HG02852 (cell line): ENCODE measurements around the gene URM1.
"Not testable (repeated sequence)": the region's sequence is repeated elsewhere in the genome, so short reads cannot be mapped to it uniquely, and the experiment has no call there.

ENCODE experiments used
- ATAC-seq: cut with Tn5 transposase; IDR thresholded peaks from one replicate; pipeline ENCODE4 v1.9.1; 2021; ENCODE audit warnings: mild to moderate bottlenecking, moderate library complexity; ENCODE audit not compliant: unreplicated experiment

URM1 gene

DNA sequence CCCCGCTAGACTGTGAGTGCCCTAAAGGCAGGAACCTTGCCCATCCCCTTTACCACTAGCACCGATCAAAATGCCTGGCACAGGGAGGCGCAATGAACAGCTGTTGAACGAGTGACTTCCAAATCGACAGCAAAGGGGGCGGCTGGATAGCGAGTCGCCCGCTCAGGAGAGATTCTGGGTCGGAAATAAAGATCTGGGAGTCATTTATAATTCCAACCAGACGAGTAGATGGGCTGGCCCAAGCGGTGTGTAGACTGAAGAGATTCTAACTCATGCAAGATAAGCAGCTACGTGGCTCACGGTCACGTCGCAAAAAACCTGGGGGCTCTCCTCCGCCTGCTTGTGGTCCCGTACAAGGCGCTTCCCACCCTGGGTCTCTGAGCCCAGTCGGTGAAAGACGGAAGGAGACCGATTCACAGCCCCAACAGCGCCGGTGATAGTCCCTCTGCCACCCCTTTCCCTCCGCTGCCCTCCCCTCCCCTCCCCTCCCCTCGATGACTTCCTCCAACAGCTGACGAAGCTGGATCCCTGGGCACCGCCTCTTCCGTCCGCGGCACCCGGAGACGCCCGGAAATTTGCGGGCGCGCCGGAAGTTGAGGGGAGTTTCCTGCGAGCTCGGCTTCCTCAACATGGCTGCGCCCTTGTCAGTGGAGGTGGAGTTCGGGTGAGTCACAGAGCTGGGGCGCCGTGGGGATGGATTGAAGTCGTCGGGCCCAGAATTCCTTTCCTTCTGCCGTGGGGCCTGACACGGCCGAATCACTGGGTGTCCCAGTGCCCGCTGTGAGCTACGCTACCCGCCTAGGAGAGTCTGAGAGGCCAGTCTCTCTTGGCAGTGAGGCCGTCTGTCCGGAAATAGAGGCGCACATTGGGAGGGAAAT, at the start of gene URM1:
TSS of gene URM1 (plus strand) at position 623 of the 878 bp plus-strand sequence. CDS start at position 630, 7 bp downstream.
- peak; percentile 90 for ATAC-seq

DNA sequence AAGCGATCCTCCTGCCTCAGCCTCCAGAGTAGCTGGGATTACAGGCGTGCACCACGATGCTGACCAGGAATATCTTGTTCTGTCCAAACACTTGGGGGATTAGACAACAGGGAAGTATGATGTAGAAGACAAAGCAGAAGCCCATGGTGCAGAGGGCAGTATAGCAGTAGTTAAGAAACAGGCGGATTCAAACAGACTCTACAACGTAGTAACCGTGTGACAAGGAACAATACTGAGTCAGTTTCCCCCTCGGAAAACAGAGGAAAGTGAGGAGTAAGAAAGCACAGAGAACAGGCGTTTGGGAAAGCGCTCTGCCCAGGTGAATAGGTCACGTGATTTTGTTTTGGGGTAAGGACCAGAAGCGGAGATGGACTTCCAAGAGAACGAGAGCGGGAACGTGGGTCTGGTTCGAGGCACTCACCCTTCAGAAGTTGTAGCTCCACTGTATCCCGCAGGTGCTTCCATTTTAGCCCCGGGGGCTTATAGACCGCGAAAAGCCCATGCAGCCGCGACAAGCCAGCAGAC, 49.2 kb upstream of the URM1 start:
- ATAC-seq = no peak

DNA sequence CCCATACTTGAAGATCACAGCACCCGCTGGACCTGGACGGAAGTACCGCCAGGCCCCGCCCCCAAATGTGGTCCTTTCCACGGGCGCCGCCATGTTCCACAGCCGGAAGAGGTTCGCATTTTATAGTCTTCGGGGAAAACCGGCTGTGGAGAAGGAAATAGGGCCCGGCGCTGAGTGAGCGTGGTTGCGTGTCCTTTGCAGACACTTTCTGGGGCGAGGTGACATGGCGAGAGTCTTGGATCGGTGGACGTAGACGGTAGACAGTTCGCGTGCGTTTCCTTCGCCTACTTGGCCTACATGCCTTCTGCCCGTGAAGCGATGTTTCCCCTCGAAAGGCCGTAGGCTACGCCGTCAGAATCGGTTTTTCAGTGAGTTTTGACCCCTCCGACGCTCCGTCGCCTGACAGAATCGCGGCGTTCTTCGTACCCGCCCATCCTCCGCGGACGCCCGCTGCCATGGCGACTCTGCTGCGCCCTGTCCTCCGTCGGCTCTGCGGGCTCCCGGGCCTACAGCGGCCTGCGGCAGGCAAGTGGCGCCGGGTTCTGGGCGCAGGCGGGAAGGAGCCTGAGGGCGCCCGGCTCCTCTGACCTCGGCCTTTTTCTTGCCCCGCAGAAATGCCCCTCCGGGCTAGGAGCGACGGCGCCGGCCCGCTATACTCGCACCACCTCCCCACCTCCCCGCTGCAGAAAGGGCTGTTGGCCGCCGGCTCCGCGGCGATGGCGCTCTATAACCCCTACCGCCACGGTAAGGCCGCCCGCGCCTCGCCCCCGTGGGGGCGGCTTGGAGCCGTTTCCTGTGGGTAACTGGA, 48.6 kb upstream of the URM1 start, which contains the start of the genes COQ4 and TRUB2:
TSS of gene COQ4 (plus strand) at position 436 of the 808 bp plus-strand sequence. CDS start at position 456, 20 bp downstream.
TSS of gene TRUB2 (minus strand) at position 44 of the 808 bp plus-strand sequence. CDS start at position 5, 39 bp downstream.
- peak; percentile 78 for ATAC-seq

DNA sequence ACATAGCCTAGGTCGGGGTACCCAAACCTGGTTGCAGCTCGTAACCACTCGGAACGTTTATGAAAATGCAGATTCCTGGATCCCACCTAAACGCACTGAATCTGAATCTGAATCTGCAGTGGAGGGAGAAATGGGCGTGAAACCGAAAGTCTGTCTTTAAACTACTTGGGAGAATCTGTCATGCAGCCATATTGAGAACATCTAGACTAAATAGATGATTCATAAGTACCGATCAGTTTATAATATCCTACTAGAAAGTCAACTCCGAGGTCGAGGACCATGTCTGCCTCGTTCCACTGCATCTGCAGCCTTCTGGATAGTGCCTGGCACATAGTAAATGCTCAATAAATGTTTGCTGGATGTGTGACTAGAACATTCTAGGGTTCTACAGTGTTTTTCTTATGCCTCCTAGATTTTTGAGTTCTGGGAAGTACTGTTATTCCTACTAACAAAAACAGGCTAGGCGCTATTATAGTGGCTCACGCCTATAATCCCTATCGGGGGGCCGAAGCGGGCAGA, 47.9 kb upstream of the URM1 start:
- no peak for ATAC-seq

DNA sequence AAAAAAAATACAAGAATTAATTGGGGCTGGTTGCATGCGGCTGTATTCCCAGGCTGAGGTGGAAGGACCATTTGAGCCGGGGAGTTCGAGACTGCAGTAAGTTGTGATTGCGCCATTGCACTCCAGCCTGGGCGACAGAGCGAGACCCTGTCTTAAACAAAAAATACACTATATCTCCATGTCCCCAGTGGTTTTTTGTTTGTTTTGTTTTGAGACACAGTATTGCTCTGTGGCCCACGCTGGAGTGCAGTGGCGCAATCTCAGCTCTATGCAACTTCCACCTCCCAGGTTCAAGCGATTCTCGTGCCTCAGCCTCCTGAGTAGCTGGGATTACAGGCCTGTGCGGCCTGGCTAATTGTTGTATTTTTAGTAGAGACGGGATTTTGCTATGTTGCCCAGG, 47.4 kb upstream of the URM1 start:
- ATAC-seq = no peak

DNA sequence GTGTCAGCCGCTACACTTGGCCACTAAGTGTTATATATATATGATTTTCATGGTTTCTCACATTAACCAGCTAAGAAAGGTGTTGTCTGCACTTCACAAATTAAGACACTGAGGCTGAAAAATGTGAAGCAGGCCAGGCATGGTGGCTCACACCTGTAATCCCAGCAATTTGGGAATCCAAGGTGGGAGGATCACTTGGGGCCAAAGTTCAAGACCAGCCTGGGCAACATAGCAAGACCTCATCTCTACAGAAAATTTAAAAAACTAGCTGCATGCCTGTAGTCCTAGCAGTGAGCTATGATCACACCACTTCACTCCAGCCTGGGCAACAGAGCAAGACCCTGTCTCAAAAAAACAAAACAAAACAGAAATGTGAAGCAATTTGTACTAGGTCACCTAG, 46.8 kb upstream of the URM1 start:
- no peak for ATAC-seq

DNA sequence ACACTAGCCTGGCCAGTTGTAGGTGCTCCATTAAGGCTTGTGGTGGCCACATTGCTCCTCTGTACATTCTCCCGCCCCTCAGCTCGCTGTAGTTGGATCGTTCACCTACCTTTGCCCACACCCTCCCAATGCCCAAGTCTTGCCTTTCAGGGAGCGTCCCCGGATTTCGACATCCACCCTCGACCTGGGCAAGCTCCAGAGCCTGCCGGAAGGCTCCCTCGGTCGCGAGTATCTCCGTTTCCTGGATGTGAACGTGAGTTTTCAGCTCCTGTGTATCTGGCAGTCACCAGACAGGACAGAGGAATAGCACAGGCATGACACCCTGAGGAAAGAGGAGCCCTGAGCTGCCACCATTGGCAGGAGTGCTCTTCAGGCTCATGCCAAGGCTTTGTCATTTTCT, 45.5 kb upstream of the URM1 start:
- ATAC-seq = no peak

DNA sequence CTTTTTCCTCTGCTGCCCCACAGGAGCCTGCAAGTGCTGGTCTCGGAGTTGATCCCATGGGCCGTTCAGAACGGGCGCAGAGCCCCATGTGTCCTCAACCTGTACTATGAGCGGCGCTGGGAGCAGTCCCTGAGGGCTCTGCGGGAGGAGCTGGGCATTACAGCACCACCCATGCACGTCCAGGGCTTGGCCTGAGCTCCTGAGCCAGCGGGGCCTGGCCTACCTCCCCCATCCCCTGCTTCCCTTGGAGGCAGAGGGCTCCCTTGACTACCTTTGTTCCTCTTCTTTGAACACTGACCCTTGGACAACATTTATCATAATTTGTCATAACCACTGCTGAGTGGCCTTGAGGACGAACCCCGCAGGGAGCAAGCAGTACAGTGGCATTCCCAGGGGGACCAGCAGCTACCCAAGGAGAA, 37.7 kb upstream of the URM1 start:
- ATAC-seq = no peak

DNA sequence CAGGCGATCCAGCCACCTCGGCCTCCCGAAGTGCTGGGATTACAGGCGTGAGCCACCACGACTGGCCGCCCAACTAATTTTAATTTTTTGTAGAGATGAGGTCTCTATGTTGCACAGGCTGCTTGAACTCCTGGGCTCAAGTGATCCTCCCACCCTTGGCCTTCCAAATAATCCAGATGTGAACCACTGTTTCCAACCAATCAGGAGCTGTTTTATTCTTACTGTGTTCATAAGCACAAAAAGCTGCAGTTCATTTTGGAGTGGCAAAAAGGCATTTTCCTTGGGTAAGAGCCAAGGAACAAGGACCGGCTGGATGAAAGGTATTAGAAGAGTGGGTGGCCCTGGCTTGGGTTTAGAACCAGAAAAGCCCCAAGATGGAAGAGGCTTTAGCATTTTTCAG, 36.0 kb upstream of the URM1 start:
- no peak for ATAC-seq

DNA sequence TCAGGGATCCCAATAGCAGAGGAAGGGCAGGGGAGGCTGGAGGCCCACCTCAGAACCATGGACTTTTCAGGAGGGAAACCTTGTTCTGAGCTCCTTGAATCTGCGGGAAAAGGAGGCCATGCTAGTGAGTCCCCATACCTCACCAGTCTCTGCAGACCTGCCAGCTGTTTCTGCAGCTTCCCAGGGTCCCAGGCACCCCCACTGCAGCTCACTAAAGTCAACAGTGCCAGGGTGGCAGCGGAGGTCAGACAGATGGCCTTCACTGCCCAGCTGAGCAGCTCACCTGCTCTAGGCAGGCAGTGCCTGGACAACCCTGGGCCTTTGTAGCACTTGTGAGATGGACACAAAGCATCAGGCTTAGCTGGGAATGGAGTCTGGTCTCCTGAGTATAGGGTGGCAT, 35.3 kb upstream of the URM1 start:
- no peak for ATAC-seq

DNA sequence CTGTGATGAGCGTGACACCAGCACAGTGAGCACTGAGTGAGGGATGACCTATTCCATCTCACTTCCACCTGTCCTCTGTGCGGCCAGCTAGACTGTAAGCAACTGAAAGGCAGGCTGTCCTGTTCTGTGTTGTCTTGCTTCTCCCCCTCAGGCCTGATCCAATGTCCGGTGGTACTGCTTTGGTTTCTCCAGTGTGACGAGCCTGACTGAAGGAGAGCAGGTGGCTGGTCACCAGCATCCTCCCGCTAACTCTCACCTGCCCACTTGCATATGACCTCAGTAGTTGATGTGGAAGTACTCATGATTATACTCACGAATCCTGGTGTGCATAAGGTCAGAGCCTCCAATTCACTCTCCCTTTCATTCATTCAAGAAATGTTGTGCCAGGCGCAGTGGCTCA, 33.2 kb upstream of the URM1 start:
- ATAC-seq = no peak

DNA sequence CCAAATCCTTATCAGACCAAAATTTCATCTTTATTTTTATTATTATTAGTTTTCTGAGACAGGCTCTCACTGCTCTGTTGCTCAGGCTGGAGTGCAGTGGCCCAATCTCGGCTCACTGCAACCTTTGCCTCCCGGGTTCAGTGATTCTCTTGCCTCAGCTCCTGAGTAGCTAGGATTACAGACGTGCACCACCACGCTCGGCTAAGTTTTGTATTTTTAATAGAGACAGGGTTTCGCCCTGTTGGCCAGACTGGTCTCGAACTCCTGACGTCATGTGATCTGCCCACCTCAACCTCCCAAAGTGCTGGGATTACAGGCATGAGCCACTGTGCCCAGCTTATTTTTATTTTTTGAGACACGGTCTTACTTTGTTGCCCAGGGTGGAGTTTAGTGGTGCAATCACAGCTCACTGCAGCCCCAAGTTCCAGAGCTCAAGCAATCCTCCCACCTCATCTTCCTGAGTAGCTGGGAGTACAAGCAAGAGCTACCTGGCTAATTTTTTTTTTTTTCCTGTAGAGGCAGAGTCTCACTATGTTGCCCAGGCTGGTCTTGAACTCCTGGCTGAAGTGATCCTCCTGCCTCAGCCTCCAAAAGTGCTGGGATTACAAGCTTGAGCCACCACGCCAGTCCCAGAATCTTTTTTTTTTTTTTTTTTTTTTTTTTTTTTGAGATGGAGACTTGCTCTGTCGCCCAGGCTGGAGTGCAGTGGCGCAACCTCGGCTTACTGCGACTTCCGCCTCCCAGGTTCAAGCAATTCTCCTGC, 32.1 kb upstream of the URM1 start:
- not testable (repeated sequence) for ATAC-seq

DNA sequence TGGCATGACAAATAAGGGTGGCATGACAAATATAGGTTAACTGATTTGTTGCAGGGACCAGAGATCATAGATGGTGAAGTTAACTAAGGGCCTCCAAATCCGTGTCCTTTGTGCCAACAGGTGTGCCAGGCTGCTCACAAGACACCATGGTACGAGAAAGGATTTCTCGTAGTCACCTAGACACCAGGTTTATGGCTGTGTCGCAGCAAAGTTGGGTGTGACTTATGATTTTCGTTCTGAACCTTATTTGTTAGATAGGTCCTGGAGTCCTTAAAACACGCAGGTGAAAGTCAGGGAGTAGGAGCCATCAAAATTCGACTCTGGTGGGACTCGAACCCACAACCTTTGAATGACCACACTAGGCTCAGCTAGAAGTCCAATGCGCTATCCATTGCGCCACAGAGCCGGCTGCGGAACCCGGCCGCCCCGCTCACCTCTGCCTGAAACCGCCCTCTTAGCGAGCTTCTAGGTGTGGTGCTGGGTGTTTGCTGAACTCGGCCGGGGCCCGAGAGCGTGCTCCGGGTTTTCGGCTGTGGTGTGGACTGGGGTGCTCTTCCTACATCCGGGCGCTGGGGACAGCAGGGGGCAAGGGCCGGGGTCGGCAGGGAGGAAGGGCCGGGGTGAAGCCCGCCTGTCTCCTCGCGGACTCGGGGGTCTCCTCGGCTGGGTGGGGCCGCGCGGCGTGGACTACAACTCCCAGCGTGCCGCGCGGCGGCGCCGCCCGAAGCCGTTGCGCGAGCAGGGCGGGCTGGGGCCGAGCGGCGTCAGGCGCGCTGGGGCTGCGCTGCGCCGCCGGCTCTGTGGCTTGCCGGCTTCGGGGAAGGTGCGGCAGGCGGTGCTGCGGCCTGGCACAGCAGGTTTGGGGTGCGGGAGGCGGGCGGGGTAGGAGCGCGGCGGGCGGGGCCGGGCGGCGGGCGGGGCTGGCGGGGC, 31.1 kb upstream of the URM1 start, which contains the start of gene SLC27A4:
TSS of gene SLC27A4 (plus strand) at position 767 of the 930 bp plus-strand sequence. CDS start 2,606 bp downstream, outside the sequence.
- peak; percentile 79 for ATAC-seq

DNA sequence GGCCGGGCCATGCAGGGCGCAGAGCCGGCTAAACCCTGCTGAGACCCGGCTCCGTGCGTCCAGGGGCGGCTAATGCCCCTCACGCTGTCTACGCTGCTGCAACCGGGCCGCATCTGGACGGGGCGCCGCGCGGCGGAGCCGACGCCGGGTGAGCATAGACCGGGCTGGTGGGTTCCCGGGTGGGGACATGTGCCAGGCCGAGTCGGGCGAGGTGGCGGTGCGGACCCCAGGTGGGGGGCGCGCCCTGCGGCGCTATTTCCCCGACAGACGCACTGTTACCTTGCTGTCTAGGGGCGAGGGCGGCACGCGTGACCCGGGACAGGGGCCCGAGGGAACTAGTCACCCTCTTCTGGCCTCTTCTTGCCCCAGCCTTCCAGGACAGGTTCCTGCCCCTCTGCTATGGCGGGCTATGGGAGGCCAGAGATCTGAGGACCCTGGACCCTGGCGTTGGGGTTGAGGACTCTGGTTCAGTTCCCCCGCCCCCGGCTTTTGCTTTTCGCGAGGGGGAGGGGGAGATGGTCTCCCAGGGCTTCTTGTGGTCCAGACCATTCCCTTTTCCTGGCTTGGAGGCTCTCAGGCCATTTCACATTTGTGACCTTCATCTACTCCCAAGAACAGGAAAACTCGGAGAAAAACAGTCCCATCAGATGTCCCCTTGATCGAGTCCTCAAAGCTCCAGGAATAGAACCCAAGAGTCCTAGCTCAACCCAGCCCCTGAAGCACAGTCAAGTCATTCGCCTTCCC, 30.3 kb upstream of the URM1 start:
- ATAC-seq = no peak

DNA sequence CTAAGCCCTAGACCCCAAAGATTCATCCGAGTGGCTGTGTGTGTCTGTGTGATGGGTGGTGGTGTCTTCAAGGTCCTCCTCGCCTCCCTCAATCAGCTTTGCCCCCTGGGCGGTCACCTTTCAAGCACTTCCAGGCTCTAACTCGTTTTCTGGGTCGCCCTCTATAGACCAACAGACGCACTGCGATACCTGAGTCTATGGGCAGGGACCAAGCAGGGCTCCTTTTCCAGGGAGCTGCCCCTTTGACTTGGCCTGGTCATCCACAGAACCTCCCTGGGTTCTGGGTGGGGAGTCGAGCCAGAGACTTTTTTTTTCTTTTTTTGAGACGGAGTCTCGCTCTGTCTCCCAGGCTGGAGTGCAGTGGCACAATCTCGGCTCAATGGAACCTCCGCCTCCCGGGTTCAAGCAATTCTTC, 29.7 kb upstream of the URM1 start:
- no peak for ATAC-seq

DNA sequence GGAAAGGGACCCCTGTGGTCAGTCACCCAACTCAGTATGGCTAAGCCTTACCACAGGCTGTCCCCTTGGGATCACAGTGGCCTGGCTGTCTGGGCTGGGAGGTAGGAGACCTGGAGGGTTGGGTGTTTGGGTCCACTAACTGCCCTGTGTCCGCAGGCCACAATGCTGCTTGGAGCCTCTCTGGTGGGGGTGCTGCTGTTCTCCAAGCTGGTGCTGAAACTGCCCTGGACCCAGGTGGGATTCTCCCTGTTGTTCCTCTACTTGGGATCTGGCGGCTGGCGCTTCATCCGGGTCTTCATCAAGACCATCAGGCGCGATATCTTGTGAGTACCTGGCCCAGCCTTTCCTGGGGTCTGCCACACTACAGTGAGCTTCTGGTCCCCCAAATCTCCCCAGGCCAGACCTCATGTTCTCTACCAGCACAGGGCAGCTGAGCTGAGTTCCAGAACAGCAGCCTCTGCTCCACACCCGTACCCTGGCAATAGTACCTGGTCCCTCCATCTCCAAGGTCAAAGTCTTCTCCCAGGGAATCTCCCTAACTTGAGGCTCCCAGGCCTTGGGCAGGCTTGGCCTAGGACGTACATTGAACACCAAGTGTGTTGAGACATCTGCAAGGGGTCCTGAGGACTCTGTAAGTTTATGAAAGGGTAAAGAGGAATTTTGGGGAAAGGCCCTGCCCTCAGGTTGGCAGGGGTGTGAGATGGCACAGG, 28.0 kb upstream of the URM1 start:
- no peak for ATAC-seq

DNA sequence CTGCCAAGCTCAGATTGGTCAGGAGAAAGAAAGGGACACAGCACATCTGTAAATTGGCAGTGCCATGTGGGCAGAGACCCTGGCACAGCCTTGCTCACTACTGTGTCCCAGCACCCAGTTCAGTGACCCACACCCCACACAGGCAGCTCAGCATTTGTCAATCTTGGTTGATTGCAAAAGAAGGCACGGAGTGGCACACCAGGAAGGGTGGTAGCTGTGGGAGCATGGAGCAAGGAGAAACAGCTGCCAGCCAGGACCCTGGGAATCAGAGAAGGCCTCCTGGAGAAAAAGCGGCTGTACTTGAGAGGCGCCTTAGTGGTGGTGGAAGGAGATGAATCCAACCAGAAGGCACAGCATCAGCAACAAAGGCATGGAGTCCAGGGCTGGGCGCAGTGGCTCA, 27.3 kb upstream of the URM1 start:
- no peak for ATAC-seq
